Activated CD4-positive, alpha-beta memory T cell treated with anti-CD3 and anti-CD28 coated beads for 36 hours (primary cell): Measurements from ENCODE around the gene LMOD1. TPM values are rescaled to one million over a fixed set of nuclear protein-coding genes. Genes with fewer than 3 reads are reported as not detected.
"Not testable (repeated sequence)": the region's sequence is repeated elsewhere in the genome, so short reads cannot be mapped to it uniquely, and the experiment has no call there.

Source experiments
- CTCF ChIA-PET: fragments of 350-600 bp; sonication (Branson Sonifier 250); formaldehyde crosslinking; loops from one replicate; lab custom pipeline; 2021; ENCODE audit warnings: antibody characterized with exemption, inconsistent platforms; lab: Charles Lee
- POLR2A ChIA-PET: fragments of 350-600 bp; sonication (Branson Sonifier 250); formaldehyde crosslinking; loops from one replicate; lab custom pipeline; 2021; ENCODE audit warnings: antibody characterized with exemption; lab: Charles Lee
- DNase-seq: peaks from one replicate; pipeline ENCODE4 v3.0.0-alpha.2; 2020
- H3K27ac Mint-ChIP-seq: one replicate; pipeline ENCODE4 v1.8.0; 2021; ENCODE audit warnings: mixed read lengths
- H3K27me3 Mint-ChIP-seq: one replicate; pipeline ENCODE4 v1.8.0; 2021; ENCODE audit warnings: mixed read lengths
- H3K36me3 Mint-ChIP-seq: one replicate; pipeline ENCODE4 v1.8.0; 2021; ENCODE audit warnings: mixed read lengths
- H3K4me1 Mint-ChIP-seq: one replicate; pipeline ENCODE4 v1.8.0; 2021; ENCODE audit warnings: low read depth, mixed read lengths
- H3K4me3 Mint-ChIP-seq: one replicate; pipeline ENCODE4 v1.8.0; 2021; ENCODE audit warnings: mild to moderate bottlenecking, mixed read lengths
- H3K9me3 Mint-ChIP-seq: one replicate; pipeline ENCODE4 v1.8.0; 2021; ENCODE audit warnings: mixed read lengths
- intact Hi-C: fragments of 100-400 bp; cut with micrococcal nuclease; formaldehyde crosslinking; loops from one replicate; pipeline ENCODE4 v1.15.1; 2023
- total RNA-seq, 2 experiments: library from RNA; stranded (reverse); gene quantifications; one replicate each; pipeline ENCODE4 v1.2.3, GENCODE V29; 2021

The LMOD1 gene
- total RNA-seq, 2 experiments from 2014 or later = not detected

DNA sequence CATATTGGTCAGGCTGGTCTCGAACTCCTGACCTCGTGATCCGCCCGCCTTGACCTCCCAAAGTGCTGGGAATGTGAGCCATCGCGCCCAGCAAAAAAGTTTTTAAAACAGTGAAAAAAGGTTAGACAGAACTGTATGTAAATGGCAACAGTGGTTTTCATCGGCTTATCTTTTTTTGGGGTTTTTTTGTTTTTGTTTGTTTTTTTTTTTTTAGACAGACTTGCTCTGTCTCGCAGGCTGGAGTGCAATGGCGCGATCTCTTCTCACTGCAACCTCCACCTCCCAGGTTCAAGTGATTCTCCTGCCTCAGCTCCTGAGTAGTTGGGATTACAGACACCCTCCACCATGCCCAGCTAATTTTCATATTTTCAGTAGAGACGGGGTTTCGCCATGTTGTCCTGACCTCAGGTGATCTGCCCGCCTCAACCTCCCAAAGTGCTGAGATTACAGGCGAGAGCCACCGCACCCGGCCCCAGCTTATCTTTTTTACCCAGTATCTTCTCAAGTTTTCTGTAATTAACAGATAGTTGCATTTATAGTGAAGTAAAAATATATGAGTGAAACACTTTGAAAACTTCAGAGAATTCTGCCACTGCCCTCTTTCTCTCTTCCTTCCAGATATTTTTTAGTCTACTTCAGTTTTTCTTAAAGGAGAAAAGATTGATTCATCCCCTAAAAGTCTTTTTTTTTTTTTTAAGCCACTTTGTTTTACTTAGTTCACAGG lies 22.0 kb upstream of the LMOD1 start:
- H3K27me3 Mint-ChIP-seq = no peaks in the 10 kb centered on the region
- H3K4me3 Mint-ChIP-seq = no peak overlapping the region
- CTCF ChIA-PET = interaction anchor here (0.7 to 1.4 kb wide), 5 partner anchors 13 to 91 kb away, joined by 3 to 4 read pairs (median 3); partner anchors contain the start of genes RNPEP and TIMM17A
- no peak for DNase-seq
- intact Hi-C loops = no loop called here
- no peaks in the 10 kb centered on the region for H3K9me3 Mint-ChIP-seq
- POLR2A ChIA-PET = no interaction called here
- no peak overlapping the region for H3K27ac Mint-ChIP-seq
- H3K36me3 Mint-ChIP-seq = peaks cover 36% of the 10 kb centered on the region
- H3K4me1 Mint-ChIP-seq = no peaks in the 10 kb centered on the region

DNA sequence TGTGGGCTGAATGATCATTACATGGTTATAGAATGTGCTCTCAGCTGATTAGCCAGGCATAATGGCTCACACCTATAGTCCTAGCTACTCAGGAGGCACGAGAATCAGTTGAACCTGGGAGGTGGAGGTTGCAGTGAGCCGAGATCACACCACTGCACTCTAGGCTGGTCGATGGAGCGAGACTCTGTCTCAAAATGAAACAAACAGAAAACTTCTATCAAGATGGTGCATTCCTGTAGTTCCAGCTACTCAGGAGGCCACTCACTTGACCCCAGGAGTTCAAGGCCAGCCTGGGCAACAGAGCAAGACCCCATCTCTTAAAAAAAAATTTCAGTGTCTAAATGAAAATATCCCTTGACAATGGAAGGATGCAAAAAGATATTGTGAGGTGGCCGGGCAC lies 19.8 kb upstream of the LMOD1 start:
- peaks cover 2% of the 10 kb centered on the region for H3K4me1 Mint-ChIP-seq
- H3K9me3 Mint-ChIP-seq = no peaks in the 10 kb centered on the region
- H3K4me3 Mint-ChIP-seq = no peak overlapping the region
- intact Hi-C loops = no loop called here
- ChIA-PET CTCF (interaction anchor here (1.3 to 4.9 kb wide), 2 partner anchors 33 to 71 kb away, joined by 3 to 25 read pairs; no protein-coding TSS in a partner anchor), POLR2A (interaction anchor here (3.4 kb wide), 1 partner anchor 10 kb away, joined by 10 read pairs; the partner anchor contains the start of gene TIMM17A)
- H3K27ac Mint-ChIP-seq = no peak overlapping the region
- no peak for DNase-seq
- H3K36me3 Mint-ChIP-seq = peaks cover 46% of the 10 kb centered on the region
- no peaks in the 10 kb centered on the region for H3K27me3 Mint-ChIP-seq

DNA sequence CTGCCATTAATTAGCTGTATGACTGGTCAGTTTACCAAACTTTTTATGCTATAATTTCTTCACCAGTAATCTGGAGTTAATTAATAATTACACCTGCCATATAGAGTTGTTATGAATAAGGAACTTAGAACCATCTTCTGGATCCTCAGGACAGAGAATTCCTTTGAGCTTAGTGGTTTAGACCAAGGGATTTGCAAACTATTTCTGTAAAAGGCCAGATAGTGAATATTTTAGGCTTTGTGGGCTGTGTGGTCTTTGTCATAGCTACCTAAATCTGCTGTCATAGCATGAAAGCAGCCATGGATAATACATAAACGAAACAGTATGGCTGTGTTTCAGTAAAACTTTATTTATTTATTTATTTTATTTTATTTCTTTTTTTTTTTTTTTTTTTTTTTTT lies 17.9 kb upstream of the LMOD1 start:
- Mint-ChIP-seq H3K27ac (no peak overlapping the region), H3K9me3 (no peaks in the 10 kb centered on the region), H3K36me3 (peaks cover 40% of the 10 kb centered on the region), H3K27me3 (no peaks in the 10 kb centered on the region), H3K4me1 (peaks cover 2% of the 10 kb centered on the region), H3K4me3 (no peak overlapping the region)
- DNase-seq = no peak
- ChIA-PET CTCF (interaction anchor here (1.2 to 4.9 kb wide), 4 partner anchors 8 to 191 kb away, joined by 3 to 25 read pairs (median 8); no protein-coding TSS in a partner anchor), POLR2A (interaction anchor here (3.4 kb wide), 1 partner anchor 8 kb away, joined by 10 read pairs; the partner anchor contains the start of gene TIMM17A)
- intact Hi-C loops = no loop called here

DNA sequence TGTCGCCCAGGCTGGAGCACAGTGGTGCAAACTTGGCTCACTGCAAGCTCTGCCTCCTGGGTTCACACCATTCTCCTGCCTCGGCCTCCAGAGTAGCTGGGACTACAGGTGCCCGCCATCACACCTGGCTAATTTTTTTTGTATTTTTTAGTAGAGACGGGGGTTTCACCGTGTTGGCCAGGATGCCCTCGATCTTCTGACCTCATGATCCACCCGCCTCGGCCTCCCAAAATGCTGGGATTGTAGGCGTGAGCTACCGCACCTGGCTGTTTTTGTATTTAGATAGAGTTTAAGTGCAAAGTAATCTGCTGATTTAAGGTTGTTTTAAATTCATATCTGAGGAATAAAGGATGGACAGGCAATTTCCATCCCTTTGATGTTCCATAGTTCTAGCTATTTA lies 16.0 kb upstream of the LMOD1 start:
- H3K4me3 Mint-ChIP-seq, H3K27ac Mint-ChIP-seq, H3K27me3 Mint-ChIP-seq, H3K4me1 Mint-ChIP-seq, intact Hi-C loops, DNase-seq, H3K9me3 Mint-ChIP-seq, POLR2A ChIA-PET: not testable (repeated sequence)
- CTCF ChIA-PET = interaction anchor here (0.9 to 4.9 kb wide), 4 partner anchors 10 to 67 kb away, joined by 3 to 25 read pairs (median 10); no protein-coding TSS in a partner anchor
- H3K36me3 Mint-ChIP-seq = peaks cover 46% of the 10 kb centered on the region

DNA sequence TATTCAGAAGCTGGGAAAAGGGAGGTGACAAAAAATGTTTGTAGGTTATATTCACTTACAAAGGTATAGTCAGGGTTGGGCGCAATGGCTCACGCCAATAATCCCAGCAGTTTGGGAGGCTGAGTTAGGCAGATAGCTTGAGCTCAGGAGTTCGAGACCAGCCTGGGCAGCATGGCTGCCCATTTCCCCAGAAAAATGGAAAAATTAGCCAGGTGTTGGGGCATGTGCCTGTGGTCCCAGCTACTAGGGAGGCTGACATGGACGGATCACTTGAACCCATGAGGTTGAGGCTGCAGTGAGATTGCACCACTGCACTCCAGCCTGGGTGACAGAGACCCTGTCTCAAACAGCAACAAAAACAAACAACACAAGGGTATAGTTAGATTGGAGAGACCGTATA lies 12.0 kb upstream of the LMOD1 start:
- CTCF ChIA-PET = interaction anchor here (1.3 to 5.7 kb wide), 2 partner anchors 41 to 62 kb away, joined by 6 to 33 read pairs; no protein-coding TSS in a partner anchor
- H3K27me3 Mint-ChIP-seq = no peaks in the 10 kb centered on the region
- peaks cover 34% of the 10 kb centered on the region for H3K36me3 Mint-ChIP-seq
- intact Hi-C loops = loop anchor here (5.0 to 10.0 kb wide), 2 partner anchors 61 to 386 kb away; partner anchors contain the start of genes PPP1R12B and UBE2T
- DNase-seq = no peak
- H3K9me3 Mint-ChIP-seq = no peaks in the 10 kb centered on the region
- POLR2A ChIA-PET = interaction anchor here (0.6 to 0.9 kb wide), 2 partner anchors 84 to 907 kb away, joined by 4 to 5 read pairs; no protein-coding TSS in a partner anchor
- H3K27ac Mint-ChIP-seq = no peak overlapping the region
- no peak overlapping the region for H3K4me3 Mint-ChIP-seq
- peaks cover 23% of the 10 kb centered on the region for H3K4me1 Mint-ChIP-seq

DNA sequence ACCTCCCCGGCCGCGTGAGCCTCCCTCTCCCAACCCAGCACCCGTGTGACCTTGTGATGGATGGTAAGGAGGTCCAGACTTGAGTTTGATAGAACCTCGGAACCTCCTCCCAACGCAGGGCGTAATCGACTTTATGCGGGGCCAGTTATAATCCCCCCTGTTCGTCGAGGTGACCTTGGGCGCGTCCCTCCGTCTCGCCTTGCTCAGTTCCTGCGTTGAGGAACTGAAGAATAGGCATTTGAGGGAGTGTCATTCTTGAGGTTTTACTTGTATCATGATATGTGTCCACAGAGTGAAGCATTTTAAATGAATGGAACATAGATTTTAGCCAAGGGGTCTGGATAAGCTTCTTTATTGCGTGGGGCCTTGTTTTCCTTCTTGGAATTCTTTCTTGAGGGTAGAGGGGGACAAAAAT lies 9.4 kb upstream of the LMOD1 start:
- ChIA-PET POLR2A (interaction anchor here (0.9 to 2.2 kb wide), 5 partner anchors 10 to 188 kb away, joined by 3 to 10 read pairs (median 5); partner anchors contain the start of gene RNPEP), CTCF (interaction anchor here (0.9 to 5.7 kb wide), 3 partner anchors 12 to 60 kb away, joined by 3 to 33 read pairs (median 8); no protein-coding TSS in a partner anchor)
- no peaks in the 10 kb centered on the region for H3K9me3 Mint-ChIP-seq
- H3K4me1 Mint-ChIP-seq = peaks cover 20% of the 10 kb centered on the region
- H3K4me3 Mint-ChIP-seq = peak overlapping the region; percentile 99
- peak overlapping the region; percentile 87 for H3K27ac Mint-ChIP-seq
- H3K36me3 Mint-ChIP-seq = peaks cover 24% of the 10 kb centered on the region
- H3K27me3 Mint-ChIP-seq = no peaks in the 10 kb centered on the region
- intact Hi-C loops = loop anchor here (1.0 to 10.0 kb wide), 5 partner anchors 28 to 389 kb away; partner anchors contain the start of genes IPO9, PPP1R12B, PTPN7 and UBE2T
- DNase-seq = no peak

DNA sequence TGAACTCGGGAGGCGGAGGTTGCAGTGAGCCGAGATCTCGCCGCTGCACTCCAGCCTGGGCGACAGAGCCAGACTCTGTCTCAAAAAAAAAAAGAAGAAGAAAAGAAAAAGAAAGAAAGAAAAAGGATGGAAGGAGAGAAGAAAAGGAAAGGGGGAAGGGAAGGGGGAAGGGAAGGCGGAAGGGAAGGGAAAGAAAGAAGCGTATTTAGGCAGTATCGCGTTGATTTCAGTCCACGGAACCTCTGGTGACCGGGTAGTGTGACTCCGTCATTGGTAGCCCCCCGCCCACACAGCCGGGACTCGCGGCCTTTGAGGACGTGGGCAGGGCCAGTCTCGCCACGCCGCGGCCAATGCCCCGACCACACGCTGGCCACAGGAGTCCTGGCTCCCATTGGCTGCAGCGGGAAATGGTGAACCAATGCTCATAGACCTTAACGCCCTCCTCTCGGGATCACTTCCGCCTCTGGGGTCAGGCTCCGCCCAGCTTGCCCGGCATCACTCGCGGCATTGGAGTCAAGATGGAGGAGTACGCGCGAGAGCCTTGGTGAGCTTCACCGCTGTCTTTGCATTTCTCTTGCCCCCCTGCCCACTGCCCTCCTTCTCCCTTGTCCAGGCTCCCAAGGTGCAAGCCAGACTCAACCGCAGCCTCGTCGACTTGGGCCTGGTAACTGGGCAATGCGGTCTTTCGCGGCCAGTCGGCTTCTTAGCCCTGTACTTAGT lies 8.8 kb upstream of the LMOD1 start, which contains the start of gene TIMM17A:
Gene TIMM17A (plus strand): TSS at position 495 of the 720 bp plus-strand sequence. CDS start 24 bp downstream, at position 519.
- intact Hi-C loops = loop anchor here (1.0 to 10.0 kb wide), 5 partner anchors 28 to 390 kb away; partner anchors contain the start of genes IPO9, PPP1R12B, PTPN7 and UBE2T
- H3K27ac Mint-ChIP-seq = peak within 1 kb of the TSS; percentile 87
- H3K4me1 Mint-ChIP-seq = peaks cover 20% of the 10 kb centered on the region
- no peaks in the 10 kb centered on the region for H3K27me3 Mint-ChIP-seq
- CTCF ChIA-PET = interaction anchor here (0.9 to 5.7 kb wide), 3 partner anchors 12 to 59 kb away, joined by 3 to 33 read pairs (median 8); no protein-coding TSS in a partner anchor
- peak; percentile 97 for DNase-seq
- POLR2A ChIA-PET = interaction anchor here (0.9 to 2.2 kb wide), 6 partner anchors 10 to 188 kb away, joined by 3 to 10 read pairs (median 6); partner anchors contain the start of gene RNPEP
- H3K36me3 Mint-ChIP-seq = peaks cover 22% of the 10 kb centered on the region
- H3K4me3 Mint-ChIP-seq = peak within 1 kb of the TSS; percentile 99
- no peaks in the 10 kb centered on the region for H3K9me3 Mint-ChIP-seq

DNA sequence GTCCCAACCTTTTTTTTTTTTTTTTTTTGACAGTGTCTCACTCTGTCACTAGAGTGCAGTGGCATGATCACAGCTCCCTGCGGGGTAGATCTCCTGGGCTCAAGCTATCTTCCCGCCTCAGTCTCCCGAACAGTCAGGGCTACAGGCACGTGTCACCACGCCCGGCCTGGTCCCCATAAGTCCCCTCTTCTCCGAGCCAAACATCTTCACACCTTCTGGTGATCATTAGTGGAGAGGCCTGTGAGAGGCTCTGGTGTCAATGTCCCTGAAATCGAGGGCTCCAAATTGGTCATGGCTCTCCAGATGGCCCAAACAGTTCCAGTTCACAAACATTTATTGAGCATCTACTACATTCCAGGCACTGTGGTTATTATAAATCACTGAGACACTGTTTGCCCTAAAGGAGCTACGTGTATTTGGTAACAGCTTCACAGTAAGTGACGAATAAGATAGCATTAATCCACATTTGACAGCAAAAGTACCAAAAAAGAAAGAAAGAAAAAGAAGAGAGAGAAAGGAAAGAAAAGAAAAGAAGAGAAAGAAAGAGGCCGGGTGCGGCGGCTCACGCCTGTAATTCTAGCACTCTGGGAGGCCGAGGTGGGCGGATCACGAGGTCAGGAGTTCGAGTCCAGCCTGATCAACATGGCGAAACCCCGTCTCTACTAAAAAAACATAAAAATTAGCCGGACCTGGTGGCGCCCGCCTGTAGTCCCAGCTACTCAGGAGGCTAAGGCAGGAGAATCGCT lies 8.1 kb upstream of the LMOD1 start:
- Mint-ChIP-seq H3K4me3 (peak overlapping the region; percentile 99), H3K36me3 (peaks cover 22% of the 10 kb centered on the region), H3K27me3 (no peaks in the 10 kb centered on the region), H3K4me1 (peaks cover 20% of the 10 kb centered on the region), H3K9me3 (no peaks in the 10 kb centered on the region), H3K27ac (peak overlapping the region; percentile 87)
- no peak for DNase-seq
- intact Hi-C loops = loop anchor here (1.0 to 10.0 kb wide), 5 partner anchors 29 to 390 kb away; partner anchors contain the start of genes IPO9, PPP1R12B, PTPN7 and UBE2T
- ChIA-PET POLR2A (interaction anchor here (0.9 to 2.2 kb wide), 5 partner anchors 9 to 58 kb away, joined by 5 to 10 read pairs (median 6); partner anchors contain the start of gene RNPEP), CTCF (interaction anchor here (1.1 to 5.7 kb wide), 3 partner anchors 45 to 125 kb away, joined by 4 to 33 read pairs (median 8); partner anchors contain the start of gene IPO9)

DNA sequence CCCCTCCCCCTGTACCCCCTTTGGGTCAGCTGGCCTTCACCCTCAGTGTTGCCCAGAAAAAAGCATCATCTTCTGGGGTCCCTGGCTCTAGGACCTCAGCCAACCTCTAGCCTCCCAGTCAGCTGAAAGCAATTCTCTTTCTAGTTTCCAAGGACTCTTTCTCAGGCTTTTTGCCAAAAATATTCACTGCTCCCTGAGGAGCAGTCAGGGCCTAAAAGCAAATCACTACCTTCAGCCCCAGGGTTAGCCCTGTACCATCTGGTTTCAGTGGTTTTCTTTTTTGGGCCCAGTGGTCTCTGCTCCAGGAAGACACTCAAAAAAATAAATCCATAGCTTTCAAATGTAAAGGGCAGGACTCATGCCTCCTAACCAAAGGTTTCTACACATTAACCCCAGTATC lies 3.1 kb upstream of the LMOD1 start:
- ChIA-PET CTCF (interaction anchor here (1.9 kb wide), 1 partner anchor 53 kb away, joined by 6 read pairs; no protein-coding TSS in a partner anchor), POLR2A (interaction anchor here (0.6 kb wide), 1 partner anchor 517 kb away, joined by 3 read pairs; no protein-coding TSS in a partner anchor)
- intact Hi-C loops = no loop called here
- peaks cover 33% of the 10 kb centered on the region for H3K27me3 Mint-ChIP-seq
- H3K27ac Mint-ChIP-seq = no peak overlapping the region
- no peak for DNase-seq
- no peaks in the 10 kb centered on the region for H3K9me3 Mint-ChIP-seq
- H3K36me3 Mint-ChIP-seq = peaks cover 3% of the 10 kb centered on the region
- H3K4me1 Mint-ChIP-seq = peaks cover 12% of the 10 kb centered on the region
- H3K4me3 Mint-ChIP-seq = no peak overlapping the region

DNA sequence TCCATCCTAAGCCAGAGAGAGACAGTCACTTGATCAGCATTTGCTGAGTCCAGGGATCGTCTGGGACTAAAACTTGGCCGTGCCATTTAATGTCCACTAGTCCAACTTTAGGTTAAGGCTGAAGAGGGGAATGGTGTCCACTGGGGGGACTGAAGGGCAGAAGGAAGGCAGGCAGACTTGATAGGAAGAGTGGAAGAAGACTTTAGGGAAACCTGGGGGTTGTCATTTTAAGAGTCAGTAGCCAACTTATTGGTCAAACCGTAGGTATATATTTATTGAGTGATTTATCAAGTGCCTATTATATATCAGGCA lies 1.3 kb upstream of the LMOD1 start:
- Mint-ChIP-seq H3K27ac (no peak overlapping the region), H3K36me3 (no peaks in the 10 kb centered on the region), H3K9me3 (no peaks in the 10 kb centered on the region), H3K27me3 (peaks cover 40% of the 10 kb centered on the region), H3K4me1 (peaks cover 8% of the 10 kb centered on the region), H3K4me3 (no peak overlapping the region)
- intact Hi-C loops = no loop called here
- DNase-seq = no peak
- ChIA-PET CTCF (interaction anchor here (1.9 kb wide), 1 partner anchor 52 kb away, joined by 6 read pairs; no protein-coding TSS in a partner anchor), POLR2A (no interaction called here)
